ENCODE measurements around the gene B4GALT2. TPM values are rescaled to one million over a fixed set of nuclear protein-coding genes. Genes with fewer than 3 reads are reported as not detected.

Gene B4GALT2
- polyA plus RNA-seq, 1 of the 3 experiments (the other 2 are of a cell fraction), result 48.0 TPM

DNA sequence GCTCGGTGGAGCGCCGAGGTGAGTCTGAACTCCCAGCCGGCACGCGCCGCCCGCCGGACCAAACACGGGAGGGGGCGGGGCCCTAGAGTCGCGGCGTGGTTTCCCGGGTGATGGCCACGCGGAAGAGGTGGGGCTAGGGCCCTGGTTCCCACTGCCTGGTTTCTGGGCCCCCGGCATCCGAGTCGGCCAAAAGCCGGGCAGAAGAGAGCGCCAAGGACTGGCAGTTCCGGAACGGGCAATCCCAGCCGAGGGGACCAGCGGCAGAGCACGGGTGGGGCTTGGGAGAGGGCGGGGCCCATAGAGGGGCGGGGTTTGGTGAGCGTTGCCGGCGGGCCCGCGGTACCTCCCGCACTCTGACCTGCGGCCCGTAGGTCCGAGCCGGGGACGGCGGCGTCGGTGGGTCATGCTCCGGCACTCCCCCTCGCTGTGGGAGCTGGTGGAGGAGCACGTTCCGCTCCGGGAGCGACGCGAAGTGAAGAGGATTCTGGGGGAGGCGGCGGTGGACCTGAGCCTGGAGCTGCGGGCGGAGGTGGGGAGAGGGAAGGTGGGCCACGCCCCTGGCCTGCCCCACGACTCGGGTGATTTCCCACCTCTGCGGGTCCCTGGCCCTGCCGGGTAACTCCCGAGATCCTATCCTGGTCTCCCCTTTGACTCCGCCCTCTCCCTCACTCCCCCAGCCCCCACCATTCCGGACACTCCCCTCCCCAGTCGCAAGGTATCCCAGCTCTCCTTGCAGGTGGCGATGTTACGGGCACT is 12.6 kb downstream of the B4GALT2 start, which contains the start of gene CCDC24 (continued):
- TF ChIP-seq, protein P1, sequence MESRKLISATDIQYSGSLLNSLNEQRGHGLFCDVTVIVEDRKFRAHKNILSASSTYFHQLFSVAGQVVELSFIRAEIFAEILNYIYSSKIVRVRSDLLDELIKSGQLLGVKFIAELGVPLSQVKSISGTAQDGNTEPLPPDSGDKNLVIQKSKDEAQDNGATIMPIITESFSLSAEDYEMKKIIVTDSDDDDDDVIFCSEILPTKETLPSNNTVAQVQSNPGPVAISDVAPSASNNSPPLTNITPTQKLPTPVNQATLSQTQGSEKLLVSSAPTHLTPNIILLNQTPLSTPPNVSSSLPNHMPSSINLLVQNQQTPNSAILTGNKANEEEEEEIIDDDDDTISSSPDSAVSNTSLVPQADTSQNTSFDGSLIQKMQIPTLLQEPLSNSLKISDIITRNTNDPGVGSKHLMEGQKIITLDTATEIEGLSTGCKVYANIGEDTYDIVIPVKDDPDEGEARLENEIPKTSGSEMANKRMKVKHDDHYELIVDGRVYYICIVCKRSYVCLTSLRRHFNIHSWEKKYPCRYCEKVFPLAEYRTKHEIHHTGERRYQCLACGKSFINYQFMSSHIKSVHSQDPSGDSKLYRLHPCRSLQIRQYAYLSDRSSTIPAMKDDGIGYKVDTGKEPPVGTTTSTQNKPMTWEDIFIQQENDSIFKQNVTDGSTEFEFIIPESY (IDR thresholded peaks at IDR 0.05; ENCODE audit: borderline replicate concordance, low read depth), result no peak
- TF ChIP-seq NRF1 (IDR thresholded peaks at IDR 0.05; ENCODE audit: low read depth, low read length) (no peak), MEF2A (IDR thresholded peaks at IDR 0.05; ENCODE audit: borderline replicate concordance, low read depth) (no peak), SMC3 (IDR thresholded peaks at IDR 0.05; ENCODE audit: low read depth, low read length) (no peak), CHD2 (IDR thresholded peaks at IDR 0.05; ENCODE audit: low read length, partially characterized antibody) (peak; percentile 63), JUND (IDR thresholded peaks at IDR 0.05) (peak; percentile 19; the same call in 1 of the 2 replicates), RXRA (IDR thresholded peaks at IDR 0.05; ENCODE audit: borderline replicate concordance, low read depth) (no peak; the same call in 1 of the 2 replicates), FOXJ3 (CRISPR knock-in tag; IDR thresholded peaks at IDR 0.05) (peak; percentile 19; the same call in 1 of the 2 replicates), GABPA (IDR thresholded peaks at IDR 0.05; ENCODE audit: low read depth) (peak; percentile 68)
- TF ChIP-seq, protein P2, sequence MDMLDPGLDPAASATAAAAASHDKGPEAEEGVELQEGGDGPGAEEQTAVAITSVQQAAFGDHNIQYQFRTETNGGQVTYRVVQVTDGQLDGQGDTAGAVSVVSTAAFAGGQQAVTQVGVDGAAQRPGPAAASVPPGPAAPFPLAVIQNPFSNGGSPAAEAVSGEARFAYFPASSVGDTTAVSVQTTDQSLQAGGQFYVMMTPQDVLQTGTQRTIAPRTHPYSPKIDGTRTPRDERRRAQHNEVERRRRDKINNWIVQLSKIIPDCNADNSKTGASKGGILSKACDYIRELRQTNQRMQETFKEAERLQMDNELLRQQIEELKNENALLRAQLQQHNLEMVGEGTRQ (IDR thresholded peaks at IDR 0.05; ENCODE audit: borderline replicate concordance, low read depth, low read length), result no peak
- TF ChIP-seq, protein P3, sequence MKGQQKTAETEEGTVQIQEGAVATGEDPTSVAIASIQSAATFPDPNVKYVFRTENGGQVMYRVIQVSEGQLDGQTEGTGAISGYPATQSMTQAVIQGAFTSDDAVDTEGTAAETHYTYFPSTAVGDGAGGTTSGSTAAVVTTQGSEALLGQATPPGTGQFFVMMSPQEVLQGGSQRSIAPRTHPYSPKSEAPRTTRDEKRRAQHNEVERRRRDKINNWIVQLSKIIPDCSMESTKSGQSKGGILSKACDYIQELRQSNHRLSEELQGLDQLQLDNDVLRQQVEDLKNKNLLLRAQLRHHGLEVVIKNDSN (IDR thresholded peaks at IDR 0.05; ENCODE audit: borderline replicate concordance, low read depth), result no peak
- TF ChIP-seq, protein P4, sequence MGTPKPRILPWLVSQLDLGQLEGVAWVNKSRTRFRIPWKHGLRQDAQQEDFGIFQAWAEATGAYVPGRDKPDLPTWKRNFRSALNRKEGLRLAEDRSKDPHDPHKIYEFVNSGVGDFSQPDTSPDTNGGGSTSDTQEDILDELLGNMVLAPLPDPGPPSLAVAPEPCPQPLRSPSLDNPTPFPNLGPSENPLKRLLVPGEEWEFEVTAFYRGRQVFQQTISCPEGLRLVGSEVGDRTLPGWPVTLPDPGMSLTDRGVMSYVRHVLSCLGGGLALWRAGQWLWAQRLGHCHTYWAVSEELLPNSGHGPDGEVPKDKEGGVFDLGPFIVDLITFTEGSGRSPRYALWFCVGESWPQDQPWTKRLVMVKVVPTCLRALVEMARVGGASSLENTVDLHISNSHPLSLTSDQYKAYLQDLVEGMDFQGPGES (IDR thresholded peaks at IDR 0.05; ENCODE audit: low read depth, low read length), result no peak
- TF ChIP-seq, protein P5, sequence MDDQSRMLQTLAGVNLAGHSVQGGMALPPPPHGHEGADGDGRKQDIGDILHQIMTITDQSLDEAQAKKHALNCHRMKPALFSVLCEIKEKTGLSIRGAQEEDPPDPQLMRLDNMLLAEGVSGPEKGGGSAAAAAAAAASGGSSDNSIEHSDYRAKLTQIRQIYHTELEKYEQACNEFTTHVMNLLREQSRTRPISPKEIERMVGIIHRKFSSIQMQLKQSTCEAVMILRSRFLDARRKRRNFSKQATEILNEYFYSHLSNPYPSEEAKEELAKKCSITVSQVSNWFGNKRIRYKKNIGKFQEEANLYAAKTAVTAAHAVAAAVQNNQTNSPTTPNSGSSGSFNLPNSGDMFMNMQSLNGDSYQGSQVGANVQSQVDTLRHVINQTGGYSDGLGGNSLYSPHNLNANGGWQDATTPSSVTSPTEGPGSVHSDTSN (IDR thresholded peaks at IDR 0.05), result no peak; the same call in 1 of the 2 replicates
